ENCODE results near the gene TANK.

The TANK gene

GRCh38 chr2:161134547-161135518 lies 25.4 kb upstream of the TANK start:
- no peak for DNase-seq

DNA sequence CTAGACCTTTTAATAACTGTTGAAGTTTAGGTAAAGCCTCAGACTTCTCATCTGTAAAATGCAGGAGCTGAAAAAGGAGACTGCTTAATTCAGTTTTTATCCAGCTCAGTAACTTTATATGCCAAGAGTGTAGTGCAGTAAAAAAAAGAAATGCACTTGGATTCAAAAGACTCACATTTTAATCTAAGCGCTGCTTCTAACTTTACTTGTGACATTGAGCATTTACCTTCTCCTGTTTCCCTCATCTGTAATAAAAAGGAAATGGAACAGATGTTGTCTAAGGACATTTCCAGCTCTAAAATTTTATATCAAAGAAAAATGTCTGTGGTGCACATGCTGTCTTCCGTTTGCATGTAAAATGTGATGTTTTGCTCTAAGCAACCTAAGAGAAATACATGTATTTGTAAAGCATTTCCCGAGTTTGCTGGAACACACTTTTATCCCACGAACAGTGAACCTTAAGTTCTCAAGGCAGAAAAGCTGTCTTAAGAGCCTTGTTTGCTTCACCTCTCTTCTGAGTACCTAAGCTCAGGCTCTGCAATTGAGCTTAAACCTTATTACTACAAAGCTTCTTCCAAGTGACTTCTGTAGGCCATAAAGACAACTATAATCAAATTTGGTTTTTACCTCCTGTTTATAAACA lies 24.2 kb upstream of the TANK start:
- no peak for DNase-seq

DNA sequence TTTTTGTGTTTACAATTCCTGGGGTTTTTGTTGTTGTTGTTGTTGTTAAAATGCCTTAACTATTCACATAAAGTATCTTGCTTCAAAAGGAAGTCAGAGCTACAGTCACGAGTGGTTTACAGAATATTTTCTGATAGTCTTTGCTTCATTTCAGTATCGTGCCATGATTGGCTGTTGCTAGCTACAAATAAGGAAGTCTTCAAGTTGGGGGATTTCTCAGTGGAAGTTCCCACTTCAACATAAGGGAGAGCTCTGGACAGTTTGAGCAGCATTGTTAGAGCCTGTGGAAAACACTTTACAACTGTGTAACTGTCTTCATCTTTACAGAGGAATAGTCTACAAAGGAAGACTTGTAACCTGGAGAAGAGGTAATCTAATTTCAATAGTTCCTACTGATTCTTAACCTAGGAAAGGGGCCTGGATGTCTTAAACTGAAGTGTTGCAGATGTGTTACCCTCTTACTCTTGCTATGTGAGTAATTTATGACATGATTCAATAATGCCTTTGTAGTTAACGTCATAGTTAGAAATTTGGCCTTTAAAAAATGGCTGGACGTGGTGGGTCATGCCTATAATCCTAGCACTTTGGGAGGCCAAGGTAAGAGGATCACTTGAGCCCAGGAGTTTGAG lies 23.4 kb upstream of the TANK start:
- DNase-seq: no peak

- DNase-seq: no peak
Observed at GRCh38 chr2:161138429-161138828, 21.8 kb upstream of the TANK start.

- DNase-seq: no peak
Observed at GRCh38 chr2:161139098-161139987, 20.9 kb upstream of the TANK start.

GRCh38 chr2:161141033-161141432 lies 19.2 kb upstream of the TANK start:
- DNase-seq: no peak

DNA sequence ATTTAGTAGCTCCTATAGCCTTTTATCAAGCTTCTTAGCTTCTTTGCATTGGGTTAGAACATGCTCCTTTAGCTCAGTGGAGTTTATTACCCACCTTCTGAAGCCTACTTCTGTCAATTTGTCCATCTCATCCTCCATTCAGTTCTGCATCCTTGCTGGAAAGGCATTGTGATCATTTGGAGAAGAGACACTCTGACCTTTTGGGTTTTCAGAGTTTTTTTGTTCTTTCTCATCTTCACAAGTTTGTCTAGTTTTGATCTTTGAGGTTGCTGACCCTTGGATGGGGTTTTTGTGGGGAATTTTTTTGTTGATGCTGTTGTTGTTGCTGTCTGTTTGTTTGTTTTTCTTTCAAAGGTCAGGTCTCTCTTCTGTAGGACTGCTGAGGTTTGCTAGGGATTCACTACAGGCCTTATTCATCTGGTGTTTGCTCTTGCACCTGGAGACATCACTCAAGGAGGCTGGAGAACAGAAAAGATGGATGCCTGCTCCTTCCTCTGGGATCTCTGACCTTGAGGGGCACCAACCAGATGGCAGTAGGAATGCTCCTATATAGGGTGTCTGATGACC lies 13.9 kb upstream of the TANK start:
- no peak for DNase-seq

DNA sequence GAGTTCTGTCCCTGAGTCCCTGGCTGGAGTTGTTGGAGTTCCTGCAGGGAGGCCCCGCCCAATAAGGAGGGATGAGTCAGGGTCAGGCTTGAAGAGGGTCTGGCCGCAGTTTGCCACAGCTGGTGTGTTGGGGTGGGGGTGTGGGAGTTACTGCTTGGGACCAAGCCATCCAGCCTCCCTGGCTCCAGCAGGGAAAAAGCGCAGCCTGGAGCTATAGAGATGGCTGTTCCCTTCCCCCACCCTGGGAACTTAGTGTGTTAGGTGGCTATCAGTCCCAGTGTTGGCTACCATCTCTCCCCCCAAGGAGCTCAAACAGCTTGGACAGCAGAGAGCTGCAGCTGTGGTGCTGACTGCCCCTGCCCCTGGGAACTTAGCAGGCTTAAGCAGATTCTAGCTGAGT lies 13.2 kb upstream of the TANK start:
- no peak for DNase-seq

DNA sequence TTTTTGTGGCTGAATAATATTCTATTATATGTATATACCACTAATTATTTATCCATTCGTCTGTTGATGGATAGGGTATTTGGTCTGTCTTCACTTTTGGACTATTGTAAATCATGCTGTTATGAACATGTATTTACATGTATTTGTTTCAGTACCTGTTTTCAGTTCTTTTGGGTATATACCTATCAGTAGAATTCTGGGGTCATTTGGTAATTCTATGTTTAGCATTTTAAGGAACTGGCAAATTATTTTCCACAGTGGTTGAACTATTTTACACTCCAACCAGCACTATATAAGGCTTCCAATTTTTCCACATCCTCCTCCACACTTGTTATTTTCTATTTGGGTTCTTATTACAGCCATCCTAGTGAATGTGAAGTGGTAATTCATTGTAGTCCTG lies 12.4 kb upstream of the TANK start:
- DNase-seq: no peak

DNA sequence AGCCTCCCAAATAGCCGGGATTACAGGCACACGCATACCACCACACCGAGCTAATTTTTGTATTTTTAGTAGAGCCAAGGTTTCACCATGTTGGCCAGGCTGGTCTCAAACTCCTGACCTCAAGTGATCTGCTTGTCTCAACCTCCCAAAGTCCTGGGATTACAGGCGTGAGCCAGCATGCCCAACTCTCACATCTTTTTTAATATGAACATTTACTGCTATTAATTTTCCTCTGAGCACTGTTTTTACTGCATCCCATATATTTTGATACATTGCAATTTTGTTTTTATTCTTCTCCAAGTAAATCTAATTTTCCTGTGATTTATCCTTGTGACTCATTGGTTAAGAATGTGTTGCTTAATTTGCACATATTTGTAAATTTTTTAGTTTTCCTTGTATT lies 9.5 kb upstream of the TANK start:
- DNase-seq: no peak

DNA sequence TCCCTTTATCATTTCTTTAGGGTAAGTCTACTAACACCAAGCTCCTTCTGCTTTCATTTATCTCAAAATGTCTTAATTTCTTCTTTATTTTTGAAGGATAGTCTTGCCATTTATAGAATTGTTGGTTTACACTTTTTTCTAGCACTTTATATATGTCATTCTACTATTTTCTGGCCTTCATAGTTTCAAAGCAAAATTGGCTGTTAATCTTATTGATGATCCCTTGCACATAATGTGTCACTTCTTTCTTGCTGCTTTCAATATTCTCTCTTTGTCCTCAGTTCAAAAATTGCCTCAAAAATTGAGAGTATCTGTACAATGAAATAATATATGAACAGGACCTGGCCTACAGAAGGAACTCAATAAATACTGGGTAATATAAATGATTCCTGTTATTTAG lies 7.9 kb upstream of the TANK start:
- DNase-seq: no peak

GRCh38 chr2:161158882-161159281 lies 1.3 kb upstream of the TANK start:
- DNase-seq: no peak

DNA sequence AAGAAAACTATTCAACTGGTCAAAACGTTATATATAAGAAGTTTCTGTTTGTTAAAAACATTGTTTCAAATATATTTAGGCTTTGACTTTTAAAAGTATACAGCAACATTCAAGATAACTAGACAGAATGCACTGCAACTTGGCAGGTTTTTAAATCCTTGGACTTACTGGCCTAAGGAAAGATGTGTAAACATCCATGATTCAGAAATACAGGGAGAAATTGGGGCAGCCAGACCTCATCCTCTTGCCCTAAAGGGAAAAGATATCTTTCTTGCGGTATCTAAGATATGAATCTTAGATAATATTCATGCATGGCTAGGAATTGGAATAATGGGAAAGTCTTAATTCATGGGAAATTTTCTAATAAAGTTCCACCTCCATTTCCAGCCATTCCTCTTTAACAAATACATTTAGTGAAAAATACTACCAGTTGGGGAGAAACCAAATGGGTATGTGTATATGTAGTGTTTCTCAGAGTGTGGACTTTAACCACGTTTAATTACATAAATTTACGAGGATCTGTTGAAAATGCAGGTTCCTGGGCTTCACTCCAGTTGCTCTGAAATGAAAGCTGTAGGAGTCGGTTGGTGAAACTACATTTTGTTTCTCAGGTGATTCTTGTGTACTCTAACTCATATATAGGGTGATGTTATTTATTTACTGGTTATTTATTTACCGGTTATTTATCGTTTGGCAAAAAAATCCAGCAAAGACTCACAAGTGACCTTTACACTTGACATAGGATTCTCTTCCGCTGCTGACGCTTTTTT lies 587 bp upstream of the TANK start:
- DNase-seq: no peak

DNA sequence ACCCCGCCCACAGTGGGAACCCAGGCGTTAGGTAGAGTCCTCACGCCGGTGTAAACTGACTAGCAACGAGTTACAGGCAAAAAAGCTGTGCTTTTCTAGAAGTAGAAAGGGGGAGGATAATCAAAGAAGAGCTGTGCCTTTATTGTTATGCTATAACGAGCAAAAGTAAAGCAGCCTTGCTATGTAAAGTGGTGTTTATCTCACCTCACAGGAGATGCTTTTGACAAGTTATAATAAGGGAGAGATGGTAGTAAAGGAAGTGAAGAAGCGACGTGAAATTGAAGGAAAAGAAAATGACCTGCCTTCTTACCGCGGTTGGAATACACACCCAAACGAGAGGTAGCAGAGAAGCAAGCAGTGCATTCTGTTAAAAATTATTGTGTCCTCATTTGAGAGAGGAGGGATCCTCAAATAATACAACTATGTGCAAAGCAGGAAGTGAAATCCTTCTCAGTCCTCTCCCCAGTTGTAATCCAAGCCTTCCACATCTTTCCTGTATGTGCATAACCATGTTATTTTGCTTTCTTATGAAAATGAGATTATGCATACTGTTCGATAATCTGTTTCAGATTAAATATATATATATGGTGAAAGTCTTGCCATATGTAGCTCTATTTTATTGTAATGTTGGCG lies 962 bp downstream of the TANK start:
- no peak for DNase-seq

GRCh38 chr2:161163440-161163839 lies 3.2 kb downstream of the TANK start:
- no peak for DNase-seq

DNA sequence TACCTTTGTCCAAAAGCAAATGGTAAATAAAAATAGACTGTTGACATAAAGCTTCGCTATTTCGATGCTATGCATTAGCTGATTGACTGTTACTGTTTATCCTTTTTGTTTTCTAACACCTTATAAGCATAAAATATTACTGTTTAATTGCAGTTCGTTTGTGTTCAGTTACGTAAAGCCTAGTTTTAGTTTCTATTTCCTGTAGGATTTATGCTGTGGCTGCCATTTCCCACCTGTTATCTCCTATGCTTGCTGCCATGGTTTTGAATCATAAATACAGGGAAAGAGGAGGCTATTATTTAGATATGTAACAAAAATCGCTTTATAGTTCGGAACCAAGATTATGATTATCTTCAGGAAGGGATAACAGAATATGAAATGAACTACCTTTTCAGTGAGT lies 3.9 kb downstream of the TANK start:
- DNase-seq: no peak

GRCh38 chr2:161165266-161165665 lies 5.0 kb downstream of the TANK start:
- no peak for DNase-seq

GRCh38 chr2:161165811-161166210 lies 5.6 kb downstream of the TANK start:
- no peak for DNase-seq

GRCh38 chr2:161166538-161167409 lies 6.5 kb downstream of the TANK start:
- no peak for DNase-seq

DNA sequence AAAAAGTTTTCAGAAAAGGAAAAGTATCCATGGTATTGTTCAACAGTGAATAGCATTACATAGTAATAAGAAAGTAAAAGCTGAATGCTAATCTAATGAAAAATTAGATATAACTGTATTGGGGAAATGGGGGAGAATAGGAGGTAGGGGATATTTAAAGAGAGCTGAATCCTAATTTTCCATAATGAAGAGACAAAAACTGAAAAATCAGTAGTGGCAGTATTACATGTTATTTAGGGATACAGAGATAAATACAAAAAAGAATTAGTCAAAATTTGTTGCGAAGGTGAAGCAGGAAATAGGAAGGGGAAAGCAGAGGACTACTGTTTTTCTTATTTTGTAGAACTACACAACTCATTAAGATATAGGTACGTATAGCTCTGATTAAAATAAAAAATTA lies 9.1 kb downstream of the TANK start:
- no peak for DNase-seq

Data from NCI-H2081 treated with DMSO at 0.1 percent for 48 hours (cell line).